Upper lobe of left lung (tissue), 6 donors: Measurements from ENCODE around the gene ZNF385B. TPM values are rescaled to one million over a fixed set of nuclear protein-coding genes. Genes with fewer than 3 reads are reported as not detected.

ENCODE experiments used
- ATAC-seq, 2 donors: fragments of 200-7000 bp; cut with Tn5 transposase; one replicate each; pipeline ENCODE4 v1.9.1; 2022; ENCODE audit warnings: mild to moderate bottlenecking in 2 of 2, moderate library complexity in 2 of 2; ENCODE audit not compliant: low FRiP score in 2 of 2
- DNase-seq, 2 donors: peaks; one replicate each; pipeline ENCODE4 v3.0.0-alpha.2; 2019 to 2020
- H3K27ac ChIP-seq, 4 donors: fragments of 200-600 bp; sonication (generic); one replicate each; pipeline ENCODE4 v1.5.1; 2016 to 2019
- H3K27me3 ChIP-seq, 4 donors: fragments of 200-600 bp; sonication (generic); one replicate each; pipeline ENCODE4 v1.5.1; 2017 to 2019
- H3K36me3 ChIP-seq, 4 donors: fragments of 200-600 bp; sonication (generic); one replicate each; pipeline ENCODE4 v1.5.1; 2016 to 2019
- H3K4me1 ChIP-seq, 4 donors: fragments of 200-600 bp; sonication (generic); one replicate each; pipeline ENCODE4 v1.5.1; 2018 to 2019
- H3K4me3 ChIP-seq, 4 donors: fragments of 200-600 bp; sonication (generic); one replicate each; pipeline ENCODE4 v1.5.1; 2017 to 2019; ENCODE audit warnings: mild to moderate bottlenecking in 2 of 4, moderate library complexity in 1 of 4
- H3K9me3 ChIP-seq, 4 donors: fragments of 200-600 bp; sonication (generic); one replicate each; pipeline ENCODE4 v1.5.1; 2018 to 2019
- CTCF ChIP-seq, 6 experiments: fragments of 450-650 bp in 4 of 6; fragments of 200-600 bp in 2 of 6; sonication (generic) in 2 of 6; IDR thresholded peaks; one replicate each; pipeline ENCODE4 v1.5.1; 2016 to 2019; ENCODE audit warnings: antibody characterized with exemption in 6 of 6
- EP300 ChIP-seq, 4 donors: sonication (generic); formaldehyde crosslinking; IDR thresholded peaks; one replicate each; pipeline ENCODE4 v1.5.1; 2017; ENCODE audit warnings: antibody characterized with exemption in 4 of 4, control low read depth in 2 of 4
- POLR2A ChIP-seq, 4 donors: fragments of 450-650 bp; IDR thresholded peaks; one replicate each; pipeline ENCODE4 v1.5.1; 2016 to 2017; ENCODE audit warnings: antibody characterized with exemption in 4 of 4, mild to moderate bottlenecking in 2 of 4
- POLR2AphosphoS5 ChIP-seq, 2 donors: sonication (generic); formaldehyde crosslinking; IDR thresholded peaks; one replicate each; pipeline ENCODE4 v1.5.1; 2017; ENCODE audit warnings: antibody characterized with exemption in 2 of 2
- WGBS, 2 donors: methylation state at CpG; one replicate each; pipeline ENCODE4 v1.1.5; 2017 to 2018; 5-methylcytosine and 5-hydroxymethylcytosine counted together
- total RNA-seq, 6 donors: library from RNA; depleted of rRNA in 4 of 6; stranded (reverse); fragments of >200 nt in 4 of 6; gene quantifications; one replicate each; pipeline versions ENCODE4 v1.1.0 to v1.2.1, GENCODE V29; 2016 to 2021
- donor health status: DM: no; HTN: no; CAD: no; lungs with moderate emphysema.
- donor health status: DM: no; HTN: yes; CAD: no; lungs with severe emphysema.

The ZNF385B gene
- total RNA-seq, 6 donors from 2014 or later: 22.1 to 93.5 (median 40.2) TPM

- Histone ChIP-seq H3K27me3 (no peaks in the 10 kb centered on the region), H3K9me3 (no peaks in the 10 kb centered on the region), H3K27ac (peak overlapping the region in 1 of 4 donors; percentile 1), H3K36me3 (no peaks in the 10 kb centered on the region), H3K4me3 (no peak overlapping the region), H3K4me1 (peaks cover 5 to 24% (median 9%) of the 10 kb centered on the region in 4 donors)
- ATAC-seq (peak; percentile 26 to 79), DNase-seq (no peak)
- WGBS, 2 donors: 80 to 84% methylated on average over 3 to 4 of the region's 4 CpGs
- TF ChIP-seq CTCF (IDR thresholded peaks at IDR 0.05) (no peak), POLR2AphosphoS5 (IDR thresholded peaks at IDR 0.05) (peak in 1 of 2 donors; percentile 14)
These were observed 247.7 kb downstream of the ZNF385B start for GRCh38 chr2:179613701-179614100.

DNA sequence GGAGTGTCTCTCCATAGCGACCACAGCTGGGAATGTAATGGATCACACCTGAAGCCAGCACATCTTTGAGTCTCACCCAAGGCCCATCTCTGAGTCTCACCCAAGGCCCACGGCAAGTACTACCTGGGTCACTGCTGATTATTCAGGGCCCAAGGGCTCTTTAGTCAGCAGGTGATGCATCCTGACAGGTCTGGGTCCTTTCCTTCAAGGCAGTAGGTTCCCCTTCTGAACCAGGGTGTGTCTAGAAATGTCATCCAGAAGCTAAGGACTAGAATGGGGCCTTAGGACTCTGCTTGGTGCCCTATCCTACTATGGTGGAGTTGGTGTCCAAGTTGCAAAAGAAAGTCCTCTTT, 248.1 kb downstream of the ZNF385B start:
- H3K4me3 ChIP-seq: no peak overlapping the region
- WGBS, 2 donors: 92 to 100% methylated on average over 2 of the region's 2 CpGs
- ATAC-seq (peak; percentile 7 to 13), DNase-seq (no peak)
- H3K36me3 ChIP-seq: no peaks in the 10 kb centered on the region
- no peak for TF ChIP-seq CTCF (IDR thresholded peaks at IDR 0.05)
- TF ChIP-seq POLR2AphosphoS5 (IDR thresholded peaks at IDR 0.05): no peak
- TF ChIP-seq EP300 (IDR thresholded peaks at IDR 0.05): no peak
- no peak for TF ChIP-seq POLR2A (IDR thresholded peaks at IDR 0.05)
- H3K27me3 ChIP-seq: no peaks in the 10 kb centered on the region
- H3K4me1 ChIP-seq: peaks cover 5 to 24% (median 9%) of the 10 kb centered on the region in 4 donors
- H3K9me3 ChIP-seq: no peaks in the 10 kb centered on the region
- H3K27ac ChIP-seq: peak overlapping the region in 1 of 4 donors; percentile 26

DNA sequence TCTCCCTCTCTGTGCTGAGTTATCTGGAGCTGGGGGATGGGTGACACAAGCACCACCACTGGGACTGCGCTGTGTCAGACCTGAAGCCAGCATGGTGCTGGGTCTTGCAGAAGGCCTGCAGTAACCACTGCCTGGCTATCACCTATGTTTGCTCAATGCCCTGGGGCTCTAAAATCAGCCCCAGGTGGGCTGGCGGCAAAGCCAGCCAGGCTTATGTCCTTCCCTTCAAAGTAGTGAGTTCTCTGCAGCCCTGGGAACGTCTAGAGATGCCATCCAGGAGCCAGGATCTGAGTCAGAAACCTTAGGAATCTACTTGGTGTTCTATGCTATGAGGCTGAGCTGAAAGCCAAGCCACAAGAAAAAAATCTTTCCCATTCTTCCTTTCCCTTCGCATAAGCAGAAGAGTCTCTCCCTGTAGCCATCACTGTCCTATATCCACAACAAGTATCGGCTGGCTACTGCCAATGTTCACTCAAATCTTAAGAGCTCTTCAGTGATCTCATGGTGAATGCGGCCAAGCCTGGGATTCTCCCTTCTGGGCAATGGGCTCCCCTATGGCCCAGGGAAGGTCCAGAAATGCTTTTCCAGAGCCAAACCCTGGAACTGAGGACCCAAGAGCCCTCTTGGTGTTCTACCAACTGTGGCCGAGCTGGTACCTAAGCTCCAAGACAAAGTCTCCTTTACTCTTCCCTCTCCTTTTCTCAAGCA, 248.7 kb downstream of the ZNF385B start:
- WGBS, 2 donors: 81 to 82% methylated on average over 5 to 7 of the region's 7 CpGs
- H3K27ac ChIP-seq: peak overlapping the region in 1 of 4 donors; percentile 26
- peak; percentile 15 to 58 for ATAC-seq

DNA sequence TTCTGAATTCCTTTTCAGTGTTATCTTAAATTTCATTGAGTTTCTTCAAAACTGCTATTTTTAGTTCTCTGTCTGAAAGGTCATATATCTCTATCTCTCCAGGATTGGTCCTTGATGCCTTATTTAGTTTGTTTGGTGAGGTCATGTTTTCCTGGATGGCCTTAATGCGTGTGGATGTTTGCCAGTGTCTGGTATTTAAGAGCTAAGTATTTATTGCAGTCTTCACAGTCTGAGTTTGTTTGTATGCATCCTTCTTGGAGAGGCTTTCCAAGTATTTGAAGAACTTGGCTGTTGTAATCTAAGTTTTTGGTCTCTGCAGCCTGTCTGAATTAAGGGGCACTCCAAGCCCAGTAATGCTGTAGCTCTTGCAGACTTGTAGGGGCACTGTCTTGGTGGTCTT, 249.3 kb downstream of the ZNF385B start:
- Histone ChIP-seq H3K9me3 (no peaks in the 10 kb centered on the region), H3K4me1 (peaks cover 5 to 24% (median 9%) of the 10 kb centered on the region in 4 donors), H3K36me3 (no peaks in the 10 kb centered on the region), H3K27me3 (no peaks in the 10 kb centered on the region), H3K4me3 (no peak overlapping the region), H3K27ac (no peak overlapping the region)
- DNase-seq (no peak), ATAC-seq (peak; percentile 39 to 40)
- no peak for TF ChIP-seq EP300 (IDR thresholded peaks at IDR 0.05)
- TF ChIP-seq CTCF (IDR thresholded peaks at IDR 0.05): no peak
- TF ChIP-seq POLR2A (IDR thresholded peaks at IDR 0.05): no peak
- TF ChIP-seq POLR2AphosphoS5 (IDR thresholded peaks at IDR 0.05): no peak
- WGBS, 2 donors: 6 to 29% methylated on average over 1 of the region's 1 CpG

More for the DNA sequence above, 248.7 kb downstream of the ZNF385B start:
- H3K9me3 ChIP-seq: no peaks in the 10 kb centered on the region
- H3K36me3 ChIP-seq: no peaks in the 10 kb centered on the region
- no peak for DNase-seq
- no peak for TF ChIP-seq EP300 (IDR thresholded peaks at IDR 0.05)
- no peaks in the 10 kb centered on the region for H3K27me3 ChIP-seq
- no peak overlapping the region for H3K4me3 ChIP-seq
- peaks cover 5 to 24% (median 9%) of the 10 kb centered on the region in 4 donors for H3K4me1 ChIP-seq

DNA sequence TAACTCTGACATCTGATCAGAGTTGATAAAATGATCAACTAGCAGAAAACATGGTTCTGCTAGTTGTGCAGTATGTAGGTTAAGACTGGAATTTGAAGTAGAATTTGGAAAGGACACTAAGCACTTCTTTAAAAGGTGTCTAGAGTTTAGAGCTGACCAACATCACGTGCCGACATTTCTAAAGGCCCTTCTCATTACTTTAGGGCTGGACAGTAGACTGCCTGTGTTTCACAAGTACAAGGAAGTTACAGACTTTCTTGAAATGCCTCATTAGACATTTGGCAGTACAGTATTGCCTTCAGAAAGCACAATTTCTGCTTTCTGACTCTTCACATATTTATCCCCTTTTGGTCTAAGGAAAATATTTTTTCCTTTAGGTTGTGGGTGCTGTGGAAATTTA, 255.3 kb downstream of the ZNF385B start:
- DNase-seq (peak in 1 of 2 donors; percentile 55), ATAC-seq (no peak)
- no peaks in the 10 kb centered on the region for H3K36me3 ChIP-seq
- 52 to 64% methylated on average over 2 of the region's 2 CpGs for WGBS, 2 donors
- peaks cover 0 to 10% (median 0%) of the 10 kb centered on the region in 4 donors for H3K4me1 ChIP-seq
- no peak overlapping the region for H3K4me3 ChIP-seq
- no peaks in the 10 kb centered on the region for H3K27me3 ChIP-seq
- peak overlapping the region in 1 of 4 donors; percentile 40 for H3K27ac ChIP-seq
- TF ChIP-seq POLR2AphosphoS5 (IDR thresholded peaks at IDR 0.05) (no peak), CTCF (IDR thresholded peaks at IDR 0.05) (no peak), POLR2A (IDR thresholded peaks at IDR 0.05) (no peak), EP300 (IDR thresholded peaks at IDR 0.05) (no peak)
- no peaks in the 10 kb centered on the region for H3K9me3 ChIP-seq
